Measurements from ENCODE around the gene PPT1. TPM values are rescaled to one million over a fixed set of nuclear protein-coding genes. Genes with fewer than 3 reads are reported as not detected.
"Not testable (repeated sequence)": the region's sequence is repeated elsewhere in the genome, so short reads cannot be mapped to it uniquely, and the experiment has no call there.

The PPT1 gene
- total RNA-seq, 2 donors from 2014 or later: 17.5 to 28.6 TPM

DNA sequence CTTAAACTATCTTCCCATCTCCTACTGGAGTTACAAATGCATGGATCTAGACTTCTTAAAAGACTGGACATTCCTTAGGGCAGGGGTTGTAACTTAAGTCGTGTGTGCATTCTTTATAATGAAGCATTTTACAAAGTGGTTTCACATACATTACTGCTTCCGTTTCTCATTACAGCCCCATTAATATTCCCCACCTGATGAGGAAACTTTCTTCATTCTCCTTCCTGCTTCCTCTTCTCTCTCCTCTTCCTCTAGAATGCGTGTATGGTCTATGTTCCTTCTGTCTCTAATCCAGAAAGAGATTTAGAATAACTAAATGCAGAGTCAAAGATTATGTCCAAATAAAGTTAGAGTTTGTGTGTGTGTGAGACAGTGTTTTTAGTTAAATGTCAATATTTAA lies 58.4 kb downstream of the PPT1 start:
- no peak for DNase-seq
- ATAC-seq: no peak
- intact Hi-C loops (cut with DNase I, micrococcal nuclease): no loop called here

- ATAC-seq; intact Hi-C loops (cut with DNase I, micrococcal nuclease); DNase-seq: not testable (repeated sequence)
Observed at GRCh38 chr1:40037254-40037653, 59.8 kb downstream of the PPT1 start.

DNA sequence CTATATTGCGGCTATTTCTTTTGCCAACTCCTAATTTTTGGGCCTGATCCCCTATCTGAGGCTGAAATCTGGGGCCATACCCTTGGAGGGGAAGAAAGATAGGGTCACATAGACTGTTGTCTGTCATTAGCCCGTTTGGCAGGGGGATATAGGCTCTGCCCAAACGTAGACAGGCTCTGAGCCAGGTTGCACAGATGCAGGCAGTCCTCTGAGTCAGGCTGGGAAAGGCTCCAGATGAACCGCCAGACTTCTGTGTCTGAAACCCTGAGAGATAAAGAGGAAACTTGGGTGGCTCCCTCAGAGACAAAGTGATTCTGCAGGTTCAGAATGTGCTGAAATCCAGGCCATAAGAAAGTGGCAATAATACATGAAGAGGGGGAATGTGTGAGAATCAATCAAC lies 60.5 kb downstream of the PPT1 start:
- intact Hi-C loops (cut with DNase I, micrococcal nuclease): no loop called here
- DNase-seq (peak; percentile 37 to 59), ATAC-seq (no peak)

- intact Hi-C loops (cut with DNase I, micrococcal nuclease): no loop called here
- DNase-seq (no peak), ATAC-seq (no peak)
Observed at GRCh38 chr1:40034869-40035268, 62.2 kb downstream of the PPT1 start.

DNA sequence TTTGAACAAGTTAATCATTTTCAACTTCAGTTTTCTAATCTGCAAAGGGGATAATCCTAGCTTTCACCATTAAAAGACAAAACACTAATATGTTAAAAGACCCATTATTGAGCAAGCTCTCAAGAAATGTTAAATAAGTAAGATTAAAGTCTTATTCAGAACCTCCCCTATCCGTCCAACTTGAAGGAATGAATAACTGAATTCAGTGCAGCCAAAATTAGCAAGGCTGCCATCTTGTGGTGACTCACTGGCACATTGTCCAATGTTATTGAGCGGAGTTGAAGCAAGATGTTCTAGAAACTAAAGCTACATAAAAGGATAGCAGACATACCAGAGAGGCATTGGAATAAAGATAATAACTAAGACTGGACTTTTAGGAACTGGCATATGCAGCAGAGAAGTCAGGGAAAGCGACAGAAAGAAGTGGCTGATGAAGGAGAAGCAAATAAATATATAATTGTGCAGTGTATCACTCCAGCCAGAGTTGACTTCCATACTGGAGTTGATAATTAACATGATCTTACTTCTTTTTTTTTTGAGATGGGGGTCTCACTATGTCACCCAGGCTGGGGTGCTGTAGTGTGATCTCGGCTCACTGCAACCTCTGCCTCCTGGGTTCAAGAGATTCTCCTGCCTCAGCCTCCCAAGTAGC lies 64.7 kb downstream of the PPT1 start:
- ATAC-seq (peak; percentile 24), DNase-seq (peak; percentile 60 to 72)
- intact Hi-C loops (cut with DNase I, micrococcal nuclease): no loop called here

GRCh38 chr1:40030528-40031135 lies 66.4 kb downstream of the PPT1 start:
- DNase-seq: peak in 1 of 2 donors; percentile 35
- intact Hi-C loops (cut with DNase I, micrococcal nuclease): no loop called here
- peak; percentile 8 for ATAC-seq

- intact Hi-C loops (cut with DNase I, micrococcal nuclease): loop anchor here in 1 of 2 donors (5.0 kb wide), 1 partner anchor 47 kb away; no protein-coding TSS in a partner anchor
- DNase-seq (no peak), ATAC-seq (peak; percentile 90)
Observed at GRCh38 chr1:40029608-40030007, 67.4 kb downstream of the PPT1 start.

DNA sequence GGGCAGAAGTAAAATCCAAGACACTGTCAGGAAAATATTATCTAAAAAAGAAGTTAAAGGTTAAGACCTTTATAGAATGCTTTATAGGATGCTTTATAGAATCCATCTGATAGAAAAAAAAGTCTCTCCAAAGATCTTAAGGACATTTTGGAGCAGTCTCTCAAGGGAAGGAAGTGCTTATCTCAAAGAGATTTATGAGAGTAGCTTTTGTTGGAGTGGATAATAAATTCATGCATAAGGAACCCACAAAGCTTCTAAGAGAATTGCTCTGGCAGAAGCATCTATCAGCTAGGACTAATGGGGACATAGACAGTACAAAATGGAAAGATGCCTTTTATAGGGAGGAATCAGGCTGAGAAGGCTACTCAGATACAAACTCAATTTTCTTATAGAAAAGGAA lies 69.4 kb downstream of the PPT1 start:
- intact Hi-C loops (cut with DNase I, micrococcal nuclease): loop anchor here in 1 of 2 donors (5.0 kb wide), 1 partner anchor 45 kb away; no protein-coding TSS in a partner anchor
- no peak for ATAC-seq
- DNase-seq: no peak

- ATAC-seq (no peak), DNase-seq (no peak)
- intact Hi-C loops (cut with DNase I, micrococcal nuclease): loop anchor here in 1 of 2 donors (5.0 kb wide), 1 partner anchor 42 kb away; no protein-coding TSS in a partner anchor
Observed at GRCh38 chr1:40024671-40025070, 72.4 kb downstream of the PPT1 start.

GRCh38 chr1:40023379-40023944 lies 73.6 kb downstream of the PPT1 start:
- intact Hi-C loops (cut with DNase I, micrococcal nuclease): no loop called here
- DNase-seq (no peak), ATAC-seq (no peak)

Other genes with a start within 250 kb of the PPT1 start
- 10 to 100 TPM; 12.1 to 17.0 TPM for gene TRIT1, start 213.7 kb downstream of the PPT1 start, total RNA-seq
- gene MYCL, start 195.3 kb downstream of the PPT1 start, total RNA-seq: 10 to 100 TPM; 13.7 to 15.4 TPM
- gene MFSD2A, start 142.1 kb downstream of the PPT1 start, total RNA-seq: 10 to 100 TPM; 27.9 to 35.7 TPM
- 100 to 1,000 TPM; 474 to 514 TPM for gene CAP1, start 56.5 kb downstream of the PPT1 start, total RNA-seq
- gene RLF, start 64.1 kb upstream of the PPT1 start, total RNA-seq: 10 to 100 TPM in 1 of 2 donors, 1 to 10 TPM in 1; 9.5 to 14.7 TPM
- gene TMCO2, start 150.7 kb upstream of the PPT1 start, total RNA-seq: not detected
- 10 to 100 TPM; 47.7 to 55.2 TPM for gene ZMPSTE24, start 161.0 kb upstream of the PPT1 start, total RNA-seq
- 1 to 10 TPM; 3.7 to 5.7 TPM for gene COL9A2, start 220.0 kb upstream of the PPT1 start, total RNA-seq